NCI-H2196 treated with DMSO at 0.1 percent for 48 hours (cell line): ENCODE results near the gene ZNF429.
"Not testable (repeated sequence)": the region's sequence is repeated elsewhere in the genome, so short reads cannot be mapped to it uniquely, and the experiment has no call there.

ENCODE experiments used
- DNase-seq: peaks from one replicate; lab custom pipeline; 2025; ENCODE audit not compliant: unreplicated experiment; lab: John Stamatoyannopoulos, UW

The ZNF429 gene

GRCh38 chr19:21505459-21506451 lies at the start of gene ZNF429:
Gene ZNF429, plus strand, starts transcription at chr19:21505602. Its CDS starts 170 bp downstream, at chr19:21505772.
- DNase-seq, result peak; percentile 90

DNA sequence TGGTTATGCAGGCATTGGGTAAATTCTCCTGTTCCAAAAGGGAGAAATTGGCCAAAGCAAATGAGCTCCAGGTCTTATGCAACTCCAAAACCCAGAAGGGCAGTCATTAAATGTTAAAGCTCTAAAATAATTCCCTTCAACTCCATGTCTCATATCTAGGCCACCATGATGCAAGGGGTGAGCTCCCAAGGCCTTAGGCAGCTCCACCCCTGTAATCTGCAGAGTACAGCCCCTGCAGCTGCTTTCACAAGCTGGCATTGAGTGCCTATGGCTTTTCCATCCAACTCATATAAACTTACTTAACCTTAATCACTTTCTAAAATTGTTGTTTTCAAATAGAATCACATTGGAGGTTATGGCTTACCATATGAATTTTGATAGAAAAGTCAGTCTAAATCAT lies 44.7 kb upstream of the ZNF429 start:
- no peak for DNase-seq

DNA sequence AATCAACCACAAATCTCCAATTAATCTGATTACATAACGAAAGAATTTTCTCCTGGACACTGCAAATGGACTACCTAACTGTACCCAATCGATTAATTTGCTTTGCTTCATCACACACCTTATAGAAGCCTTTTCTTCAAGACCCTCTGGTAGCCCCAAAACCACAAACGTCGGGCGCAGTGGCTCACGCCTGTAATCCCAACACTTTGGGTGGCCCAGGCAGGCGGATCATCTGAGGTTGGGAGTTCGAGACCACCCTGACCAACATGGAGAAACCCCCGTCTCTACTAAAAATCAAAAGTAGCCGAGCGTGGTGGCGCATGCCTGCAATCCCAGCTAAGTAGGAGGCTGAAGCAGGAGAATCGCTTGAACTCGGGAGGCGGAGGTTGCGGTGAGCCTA lies 42.9 kb upstream of the ZNF429 start:
- no peak for DNase-seq

DNA sequence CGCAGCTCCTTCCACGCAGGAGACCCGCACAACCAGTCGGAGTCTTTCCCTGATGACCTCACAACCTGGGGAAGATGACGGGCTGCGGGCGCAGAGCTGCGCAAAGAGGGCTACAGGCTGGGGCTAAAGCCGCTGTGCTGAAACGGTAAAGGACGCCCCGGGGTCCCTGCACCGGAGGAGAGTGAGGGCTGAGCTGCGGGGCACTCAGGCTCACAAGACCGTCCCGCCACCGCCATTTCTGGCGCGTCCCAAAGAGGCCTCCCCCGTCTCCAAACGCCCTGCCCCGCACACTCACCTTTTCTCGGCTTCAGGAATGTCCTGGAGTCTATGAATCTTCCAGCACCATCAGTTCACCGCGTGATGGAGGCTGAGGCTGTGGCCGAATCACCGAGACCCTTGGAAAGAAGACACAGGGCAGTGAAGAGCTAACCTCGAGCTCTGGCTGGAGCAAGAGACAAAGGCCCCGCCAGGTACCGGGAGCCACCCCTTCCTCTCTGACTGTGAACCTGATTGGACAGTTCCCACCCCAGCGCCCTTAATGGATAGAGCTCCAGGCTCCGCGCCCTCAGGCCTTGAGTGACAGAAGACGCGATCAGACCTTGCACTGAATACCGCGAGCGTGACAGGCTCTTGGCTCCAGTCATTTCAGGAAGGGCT lies 41.8 kb upstream of the ZNF429 start:
- no peak for DNase-seq

GRCh38 chr19:21466627-21467026 lies 38.8 kb upstream of the ZNF429 start:
- no peak for DNase-seq

- no peak for DNase-seq
Measured at GRCh38 chr19:21468791-21469190, 36.6 kb upstream of the ZNF429 start.

DNA sequence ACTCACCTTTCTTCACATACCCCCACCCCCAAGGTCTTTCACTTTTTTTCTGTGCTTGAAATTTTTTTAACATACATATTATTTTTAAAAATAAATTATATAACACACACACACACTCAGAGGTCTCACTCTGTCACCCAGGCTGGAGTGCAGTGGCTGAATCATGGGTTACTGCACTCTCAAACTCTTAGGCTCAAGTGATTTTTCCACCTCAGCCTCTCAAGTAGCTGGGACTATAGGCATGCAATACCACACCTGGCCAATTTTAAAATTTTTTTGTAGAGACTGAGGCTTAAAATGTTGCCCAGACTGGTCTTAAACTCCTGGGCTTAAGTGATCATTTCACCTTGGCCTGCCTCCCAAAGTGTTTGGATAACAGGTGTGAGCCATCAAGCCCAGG lies 32.9 kb upstream of the ZNF429 start:
- no peak for DNase-seq

DNA sequence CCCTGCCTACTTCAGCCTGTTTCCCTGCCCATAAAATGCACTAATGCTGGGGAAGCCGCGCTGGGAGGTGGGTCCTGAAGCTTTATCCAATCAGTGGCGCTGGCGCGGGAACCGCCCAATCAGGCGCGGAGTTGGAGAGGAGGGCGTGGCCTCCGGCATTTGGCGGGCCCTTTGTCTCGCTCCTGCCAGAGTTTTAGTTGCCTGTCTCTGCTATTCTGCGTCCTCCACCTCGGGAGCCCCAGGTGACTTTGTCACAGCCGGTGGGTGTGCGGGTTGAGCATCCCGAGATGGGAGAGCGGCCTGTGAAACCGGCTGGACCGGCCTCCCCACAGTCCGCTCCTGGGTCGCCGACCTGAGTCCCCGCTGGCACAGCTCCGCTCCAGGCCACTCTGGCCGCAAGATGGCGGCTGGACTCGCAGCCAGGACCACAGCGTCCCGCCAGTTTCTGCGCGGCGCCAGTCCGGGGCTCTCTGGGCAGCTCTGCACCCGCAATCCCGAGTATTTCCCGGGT lies 30.7 kb upstream of the ZNF429 start:
- DNase-seq, result no peak

DNA sequence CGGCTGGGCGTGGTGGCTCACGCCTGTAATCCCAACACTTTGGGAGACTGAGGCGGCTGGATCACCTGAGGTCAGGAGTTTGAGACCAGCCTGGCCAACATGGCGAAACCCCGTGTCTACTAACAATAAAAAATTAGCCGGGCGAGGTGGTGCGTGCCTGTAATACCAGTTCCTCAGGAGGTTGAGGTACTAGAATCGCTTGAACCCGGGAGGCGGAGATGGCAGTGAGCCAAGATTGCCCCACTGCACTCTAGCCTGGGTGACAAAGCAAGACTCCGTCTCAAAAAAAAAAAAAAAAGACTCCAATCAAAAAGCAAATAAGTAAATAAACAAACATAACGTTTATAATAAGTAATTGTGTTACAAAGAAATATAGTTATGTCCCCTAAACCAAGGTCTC lies 23.0 kb upstream of the ZNF429 start:
- not testable (repeated sequence) for DNase-seq

GRCh38 chr19:21482863-21483276 lies 22.5 kb upstream of the ZNF429 start:
- no peak for DNase-seq

- DNase-seq, result no peak
Measured at GRCh38 chr19:21483589-21484170, 21.7 kb upstream of the ZNF429 start.

DNA sequence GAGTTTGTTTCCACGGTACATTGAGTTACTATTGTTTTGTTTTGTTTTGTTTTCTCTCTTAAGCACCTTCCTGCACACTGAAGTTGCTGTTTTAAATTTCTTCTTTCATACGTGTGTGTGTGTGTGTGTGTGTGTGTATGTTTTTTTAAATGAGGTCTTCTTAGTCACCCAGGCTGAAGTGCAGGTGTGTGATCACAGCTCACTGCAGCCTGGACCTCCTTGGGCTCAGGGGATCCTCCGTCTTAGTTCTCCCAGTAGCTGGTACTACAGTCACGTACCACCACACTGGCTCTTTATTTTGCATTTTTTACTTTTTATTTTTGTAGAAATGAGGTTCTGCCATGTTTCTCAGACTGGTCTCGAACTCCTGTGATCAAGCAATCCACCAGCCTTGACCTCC lies 20.8 kb upstream of the ZNF429 start:
- no peak for DNase-seq

DNA sequence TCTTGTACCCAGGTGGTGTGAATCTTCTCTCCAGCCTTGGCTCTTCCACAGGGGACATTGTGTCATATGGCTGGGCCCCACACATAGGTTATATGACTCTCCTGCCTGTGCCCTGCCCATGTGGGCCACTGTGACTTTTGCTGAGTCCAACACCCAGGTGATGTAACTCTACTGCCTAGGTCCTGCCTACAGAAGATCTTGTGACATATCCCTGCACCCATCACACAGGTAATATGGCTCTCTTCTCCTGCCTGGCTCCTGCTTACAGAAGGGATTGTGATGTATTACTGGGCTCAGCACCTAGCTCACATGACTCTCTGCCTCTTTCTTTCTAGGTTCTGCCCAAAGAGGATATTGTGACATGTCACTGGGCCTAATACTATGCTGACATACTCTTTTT lies 19.5 kb upstream of the ZNF429 start:
- DNase-seq, result no peak

- DNase-seq, result no peak
Measured at GRCh38 chr19:21487969-21488368, 17.4 kb upstream of the ZNF429 start.

DNA sequence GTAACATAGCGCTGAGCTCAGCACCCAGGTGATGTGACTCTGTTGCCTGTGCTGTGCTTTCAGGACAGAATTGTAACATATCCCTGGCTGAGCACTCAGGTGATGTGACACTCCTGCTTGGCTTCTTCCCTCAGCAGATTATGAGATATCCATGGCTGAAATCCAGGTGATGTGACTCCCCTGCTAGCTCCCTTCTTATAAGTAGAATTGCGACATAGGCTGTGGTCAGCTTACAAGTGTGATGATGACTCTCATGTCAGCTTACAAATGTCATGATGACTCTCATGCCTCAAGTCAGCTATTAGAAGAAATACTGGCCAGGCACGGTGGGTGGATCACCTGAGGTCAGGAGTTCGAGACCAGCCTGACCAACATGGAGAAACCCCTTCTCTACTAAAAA lies 14.3 kb upstream of the ZNF429 start:
- no peak for DNase-seq

GRCh38 chr19:21492947-21493906 lies 12.2 kb upstream of the ZNF429 start:
- DNase-seq, result no peak

GRCh38 chr19:21496876-21497275 lies 8.5 kb upstream of the ZNF429 start:
- DNase-seq, result no peak

GRCh38 chr19:21498651-21499050 lies 6.8 kb upstream of the ZNF429 start:
- DNase-seq, result no peak

DNA sequence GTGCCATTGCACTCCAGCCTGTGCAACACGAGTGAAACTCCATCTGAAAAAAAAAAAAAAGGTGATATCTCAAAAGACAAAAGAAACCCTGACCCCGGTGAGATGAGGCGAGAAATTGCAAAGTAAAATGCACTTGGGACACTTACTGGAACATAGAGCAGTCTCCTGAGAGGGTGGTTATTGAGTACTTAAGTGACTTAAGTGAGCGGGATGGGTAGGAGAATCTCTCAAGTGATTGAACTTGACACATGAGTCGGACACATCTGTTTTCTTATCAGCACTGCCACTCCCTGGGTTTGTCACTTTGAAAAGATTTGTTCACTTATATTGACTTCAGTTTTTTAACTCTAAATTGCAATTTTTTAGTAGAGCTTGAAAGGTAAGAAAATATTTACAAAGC lies 2.8 kb downstream of the ZNF429 start:
- no peak for DNase-seq

GRCh38 chr19:21511058-21511457 lies 5.7 kb downstream of the ZNF429 start:
- not testable (repeated sequence) for DNase-seq
